HG03520 (cell line): ENCODE results near the gene ZNF398.
"Not testable (repeated sequence)": the region's sequence is repeated elsewhere in the genome, so short reads cannot be mapped to it uniquely, and the experiment has no call there.

Experiments used
- ATAC-seq: cut with Tn5 transposase; IDR thresholded peaks from one replicate; pipeline ENCODE4 v1.9.1; 2021; ENCODE audit warnings: mild to moderate bottlenecking, moderate library complexity; ENCODE audit not compliant: unreplicated experiment

Gene ZNF398

DNA sequence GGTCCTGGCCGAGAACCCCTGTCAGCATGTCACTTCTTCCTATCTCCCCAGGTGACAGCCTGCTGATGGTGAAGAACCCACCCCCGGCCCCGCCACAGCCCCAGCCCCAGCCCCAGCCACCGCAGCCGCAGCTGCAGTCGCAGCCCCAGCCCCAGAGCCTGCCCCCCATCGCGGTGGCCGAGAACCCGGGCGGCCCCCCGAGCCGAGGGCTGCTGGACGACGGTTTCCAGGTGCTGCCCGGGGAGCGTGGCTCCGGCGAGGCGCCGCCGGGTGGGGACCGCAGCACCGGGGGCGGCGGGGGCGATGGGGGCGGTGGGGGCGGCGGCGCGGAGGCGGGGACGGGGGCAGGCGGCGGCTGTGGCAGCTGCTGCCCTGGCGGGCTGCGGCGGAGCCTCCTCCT, 76.5 kb downstream of the ZNF398 start:
- ATAC-seq, result no peak

DNA sequence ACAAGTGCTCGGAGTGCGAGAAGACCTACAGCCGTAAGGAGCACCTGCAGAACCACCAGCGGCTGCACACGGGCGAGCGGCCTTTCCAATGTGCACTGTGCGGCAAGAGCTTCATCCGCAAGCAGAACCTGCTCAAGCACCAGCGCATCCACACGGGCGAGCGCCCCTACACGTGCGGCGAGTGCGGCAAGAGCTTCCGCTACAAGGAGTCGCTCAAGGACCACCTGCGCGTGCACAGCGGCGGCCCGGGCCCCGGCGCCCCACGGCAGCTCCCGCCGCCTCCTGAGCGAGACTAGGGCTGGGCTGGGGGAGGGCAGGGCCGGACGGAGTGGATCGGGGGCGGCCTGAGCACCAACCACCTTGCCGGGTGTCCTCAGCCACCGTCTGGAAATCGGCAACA, 77.1 kb downstream of the ZNF398 start:
- ATAC-seq, result no peak

DNA sequence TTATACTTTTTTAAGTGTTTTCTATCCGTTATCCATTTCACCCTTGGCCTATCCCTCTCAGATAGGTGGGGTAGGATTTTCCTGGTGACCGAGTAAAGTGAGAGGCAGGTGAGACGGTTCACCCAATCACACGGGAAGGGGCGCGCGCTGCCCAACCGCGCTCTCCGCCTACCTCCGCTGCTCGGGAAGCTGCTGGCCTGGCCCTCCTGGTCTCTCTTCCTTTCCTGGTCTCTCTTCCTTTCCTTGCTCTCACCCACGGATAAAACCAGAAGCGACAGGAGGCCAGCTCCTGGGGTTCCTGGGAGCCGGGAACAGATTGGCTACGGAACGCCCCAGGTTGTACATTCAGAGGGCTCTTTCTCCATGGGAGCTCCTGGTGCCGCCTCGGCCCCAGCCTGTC, 77.9 kb downstream of the ZNF398 start:
- no peak for ATAC-seq

DNA sequence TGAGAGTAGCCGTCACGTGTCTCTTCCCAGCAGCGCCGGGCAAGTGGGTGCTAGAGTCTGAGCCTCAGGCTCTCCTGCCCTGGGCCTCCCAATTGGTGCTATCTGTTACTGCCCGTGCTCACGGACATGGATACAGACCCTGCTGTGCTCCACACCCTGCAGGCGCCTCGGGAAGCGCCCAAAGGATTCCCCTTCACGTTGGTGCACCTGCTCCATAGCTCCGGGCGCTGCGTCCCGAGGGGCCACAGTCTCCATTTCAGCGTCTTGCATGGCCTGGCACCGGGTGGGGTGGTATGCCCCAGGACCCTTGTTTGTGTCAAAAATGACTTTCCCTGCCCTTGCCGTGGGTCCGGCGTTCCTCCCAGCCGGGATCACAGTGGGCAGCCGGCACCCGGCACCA, 78.4 kb downstream of the ZNF398 start:
- ATAC-seq, result no peak

DNA sequence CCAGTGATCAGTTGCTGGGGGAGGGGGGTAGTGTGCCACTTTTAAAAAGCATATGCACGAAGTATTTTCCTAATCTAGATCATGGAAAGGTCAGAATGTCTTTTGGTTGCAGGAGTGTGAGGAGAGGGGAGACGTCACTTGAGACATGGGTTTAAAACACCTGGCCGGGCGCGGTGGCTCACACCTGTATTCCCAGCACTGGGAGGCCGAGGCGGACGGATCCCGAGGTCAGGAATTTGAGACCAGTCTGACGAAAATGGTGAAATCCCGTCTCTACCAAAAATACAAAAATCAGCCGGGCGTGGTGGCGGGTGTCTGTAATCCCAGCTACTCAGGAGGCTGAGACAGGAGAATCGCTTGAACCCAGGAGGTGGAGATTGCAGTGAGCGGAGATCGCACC, 79.1 kb downstream of the ZNF398 start:
- not testable (repeated sequence) for ATAC-seq

DNA sequence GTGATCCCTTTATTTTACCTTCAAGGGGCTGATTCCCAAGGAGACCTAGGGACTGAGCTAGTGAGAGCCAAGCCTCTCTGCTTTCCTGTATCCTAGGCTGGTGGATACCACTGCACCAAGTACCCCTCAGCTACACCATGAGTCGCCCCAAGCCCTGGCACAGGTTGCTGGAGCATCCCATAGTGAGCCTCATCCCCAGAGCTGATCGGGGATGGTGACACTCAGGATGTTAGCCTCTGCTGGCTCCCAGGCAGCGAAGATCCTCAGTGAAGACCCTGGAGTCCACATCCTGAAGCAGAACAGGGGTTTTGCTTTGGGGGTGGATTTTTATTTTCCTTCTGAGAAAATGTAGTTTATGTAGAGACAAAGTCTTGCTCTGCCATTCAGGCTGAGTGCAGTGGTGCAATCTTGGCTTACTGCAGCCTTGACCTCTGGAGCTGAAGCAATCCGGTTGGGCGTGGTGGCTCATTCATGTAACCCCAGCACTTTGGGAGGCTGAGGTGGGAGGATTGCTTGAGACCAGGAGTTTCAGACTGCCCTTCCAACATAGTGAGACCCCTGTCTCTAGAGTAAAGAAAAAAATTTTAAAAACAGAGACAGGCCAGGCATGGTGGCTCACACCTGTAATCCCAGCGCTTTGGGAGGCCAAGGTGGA, 79.7 kb downstream of the ZNF398 start:
- ATAC-seq, result no peak

DNA sequence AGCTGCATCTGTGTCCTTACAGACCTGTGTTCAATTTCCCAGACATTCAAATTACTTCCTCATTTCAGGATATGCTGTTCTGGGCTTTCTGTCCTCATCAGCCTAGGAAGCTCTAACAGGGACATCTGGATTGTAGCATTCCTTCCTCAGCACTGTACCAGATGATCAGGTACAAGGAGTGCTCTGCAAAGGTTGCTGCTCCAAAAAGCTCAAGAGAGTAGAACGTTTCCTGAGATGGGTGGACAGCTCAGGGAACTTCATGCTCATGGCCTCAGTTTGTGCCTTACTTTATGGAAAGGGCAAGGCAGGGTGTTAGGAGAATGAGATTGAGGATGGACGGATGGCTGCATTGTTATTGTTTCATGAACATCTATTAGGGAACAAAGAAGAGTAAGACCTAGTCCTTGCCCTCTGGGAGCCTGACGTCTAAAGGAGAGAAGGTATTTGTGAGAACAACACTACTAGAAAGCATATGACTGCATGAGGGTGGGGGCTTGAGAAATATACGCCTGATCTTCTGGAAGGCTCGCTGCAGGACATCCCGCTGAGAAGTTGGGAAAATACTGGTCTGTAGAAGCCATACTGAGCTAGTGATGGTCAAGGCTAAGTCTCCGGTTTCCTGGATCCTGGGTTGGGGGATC, 81.7 kb downstream of the ZNF398 start:
- ATAC-seq, result no peak

DNA sequence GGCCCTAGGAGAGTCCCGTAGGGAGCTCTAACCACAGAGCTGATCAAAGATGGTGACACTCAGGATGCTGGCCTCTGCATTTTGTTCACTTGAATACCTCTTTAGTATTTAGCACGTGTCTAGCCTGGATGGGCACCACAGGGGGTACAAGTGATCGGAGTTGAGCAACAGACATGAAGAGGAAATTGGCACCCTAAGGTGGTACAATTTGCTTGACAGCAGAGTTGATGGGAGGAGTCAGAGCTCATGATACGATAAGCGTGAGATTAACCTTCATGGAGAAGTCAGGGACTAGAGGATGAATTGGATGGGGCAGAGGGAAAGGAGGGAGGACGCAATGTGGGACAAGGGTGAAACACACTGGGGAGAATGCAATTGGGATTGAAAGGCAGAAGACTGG, 82.3 kb downstream of the ZNF398 start:
- no peak for ATAC-seq

DNA sequence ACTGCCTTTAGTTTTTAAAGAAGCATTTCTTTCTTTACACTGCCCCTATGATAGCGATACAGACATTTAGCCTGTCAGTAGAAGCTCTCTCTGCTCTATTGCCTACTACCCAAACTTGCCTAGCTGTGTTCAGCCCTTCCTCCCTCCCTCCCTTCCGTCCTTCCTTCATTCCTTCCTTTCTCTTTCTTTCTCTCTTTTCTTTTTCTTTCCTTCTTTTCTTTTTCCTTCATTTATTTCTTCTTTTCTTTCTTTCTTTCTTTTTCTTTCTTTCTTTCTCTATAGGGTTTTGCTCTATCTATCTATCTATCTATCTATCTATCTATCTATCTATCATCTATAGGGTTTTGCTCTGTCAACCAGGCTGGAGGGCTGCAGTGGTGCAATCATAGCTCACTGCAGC, 85.1 kb downstream of the ZNF398 start:
- ATAC-seq, result no peak
